Esophagus muscularis mucosa (tissue), 3 donors: ENCODE results near the gene ORAI3.

ENCODE experiments used
- CTCF ChIP-seq, 3 experiments: fragments of 200-600 bp in 2 of 3; fragments of 450-650 bp in 1 of 3; sonication (generic) in 2 of 3; IDR thresholded peaks; one replicate each; pipeline ENCODE4 v1.5.1; 2017 to 2019; ENCODE audit warnings: antibody characterized with exemption in 3 of 3, mild to moderate bottlenecking in 2 of 3, moderate library complexity in 1 of 3
- POLR2A ChIP-seq: fragments of 450-650 bp; IDR thresholded peaks from one replicate; pipeline ENCODE4 v1.6.1; 2017; ENCODE audit warnings: antibody characterized with exemption, moderate library complexity, mild to moderate bottlenecking, low read depth

GRCh38 chr16:30926937-30927788 is 21.7 kb upstream of the ORAI3 start:
- no peak for TF ChIP-seq CTCF (IDR thresholded peaks at IDR 0.05)
- TF ChIP-seq POLR2A, result no peak
